Brain microvascular endothelial cell (primary cell): ENCODE data around the gene ELF4.

Source experiments
- DNase-seq: peaks from one replicate; pipeline ENCODE4 v3.0.0-alpha.2; 2020
- H3K27ac ChIP-seq: fragments of 250-450 bp; sonication (Bioruptor Pico); 2 replicates; pipeline ENCODE4 v1.5.1; 2020; ENCODE audit warnings: mild to moderate bottlenecking, moderate library complexity
- H3K27me3 ChIP-seq: fragments of 250-450 bp; sonication (Bioruptor Pico); replicated peaks from 2 replicates; pipeline ENCODE4 v1.5.1; 2020; ENCODE audit warnings: mild to moderate bottlenecking
- H3K36me3 ChIP-seq: fragments of 250-450 bp; sonication (Bioruptor Pico); replicated peaks from 2 replicates; pipeline ENCODE4 v1.5.1; 2020; ENCODE audit warnings: mild to moderate bottlenecking
- H3K4me3 ChIP-seq: 2 replicates; pipeline ENCODE4 v1.5.1; 2011; ENCODE audit warnings: low read depth, mild to moderate bottlenecking, control low read depth, low read length, moderate library complexity
- in situ Hi-C: cut with HindIII; loops from 2 replicates; pipeline ENCODE4 v1.10.0; 2017; ENCODE audit warnings: low sequenced_read_pairs, low pct_ligation_motif_present
- TF ChIP-seq, protein P1 (sequence below): IDR thresholded peaks from 2 replicates; pipeline ENCODE4 v1.5.1; 2011; ENCODE audit warnings: low read depth, mild to moderate bottlenecking, moderate library complexity, low read length, control low read depth, inconsistent platforms; ENCODE audit errors: missing control alignments

ELF4 gene

GRCh38 chrX:130039847-130040246 lies 70.5 kb downstream of the ELF4 start:
- H3K27ac ChIP-seq, result no peak overlapping the region
- DNase-seq, result no peak
- in situ Hi-C loops, result no loop called here
- no peaks in the 10 kb centered on the region for H3K36me3 ChIP-seq
- TF ChIP-seq, protein P1, sequence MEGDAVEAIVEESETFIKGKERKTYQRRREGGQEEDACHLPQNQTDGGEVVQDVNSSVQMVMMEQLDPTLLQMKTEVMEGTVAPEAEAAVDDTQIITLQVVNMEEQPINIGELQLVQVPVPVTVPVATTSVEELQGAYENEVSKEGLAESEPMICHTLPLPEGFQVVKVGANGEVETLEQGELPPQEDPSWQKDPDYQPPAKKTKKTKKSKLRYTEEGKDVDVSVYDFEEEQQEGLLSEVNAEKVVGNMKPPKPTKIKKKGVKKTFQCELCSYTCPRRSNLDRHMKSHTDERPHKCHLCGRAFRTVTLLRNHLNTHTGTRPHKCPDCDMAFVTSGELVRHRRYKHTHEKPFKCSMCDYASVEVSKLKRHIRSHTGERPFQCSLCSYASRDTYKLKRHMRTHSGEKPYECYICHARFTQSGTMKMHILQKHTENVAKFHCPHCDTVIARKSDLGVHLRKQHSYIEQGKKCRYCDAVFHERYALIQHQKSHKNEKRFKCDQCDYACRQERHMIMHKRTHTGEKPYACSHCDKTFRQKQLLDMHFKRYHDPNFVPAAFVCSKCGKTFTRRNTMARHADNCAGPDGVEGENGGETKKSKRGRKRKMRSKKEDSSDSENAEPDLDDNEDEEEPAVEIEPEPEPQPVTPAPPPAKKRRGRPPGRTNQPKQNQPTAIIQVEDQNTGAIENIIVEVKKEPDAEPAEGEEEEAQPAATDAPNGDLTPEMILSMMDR, result no peak
- no peaks in the 10 kb centered on the region for H3K27me3 ChIP-seq
- no peak overlapping the region for H3K4me3 ChIP-seq

- Histone ChIP-seq H3K4me3 (no peak overlapping the region), H3K27me3 (no peaks in the 10 kb centered on the region), H3K36me3 (no peaks in the 10 kb centered on the region), H3K27ac (no peak overlapping the region)
- in situ Hi-C loops, result no loop called here
- TF ChIP-seq, protein P1, result no peak
- no peak for DNase-seq
Observed at GRCh38 chrX:130034178-130034577, 76.1 kb downstream of the ELF4 start.

DNA sequence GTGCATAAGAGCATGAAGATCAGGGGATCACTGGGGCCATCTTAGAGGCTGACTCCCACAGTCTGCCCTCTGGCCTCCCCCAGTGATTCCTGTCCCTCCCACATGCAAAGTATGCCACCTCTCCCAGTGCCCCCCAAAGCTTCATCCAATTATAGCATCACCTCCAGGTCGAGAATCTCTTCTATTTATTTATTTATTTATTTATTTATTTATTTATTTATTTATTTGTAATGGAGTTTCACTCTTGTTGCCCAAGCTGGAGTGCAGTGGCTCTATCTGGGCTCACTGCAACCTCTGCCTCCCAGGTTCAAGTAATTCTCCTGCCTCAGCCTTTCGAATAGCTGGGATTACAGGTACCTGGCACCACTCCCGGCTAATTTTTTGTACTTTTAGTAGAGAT lies 77.7 kb downstream of the ELF4 start:
- Histone ChIP-seq H3K4me3 (no peak overlapping the region), H3K27me3 (no peaks in the 10 kb centered on the region), H3K27ac (no peak overlapping the region), H3K36me3 (no peaks in the 10 kb centered on the region)
- TF ChIP-seq, protein P1, result no peak
- in situ Hi-C loops, result no loop called here
- DNase-seq, result no peak

DNA sequence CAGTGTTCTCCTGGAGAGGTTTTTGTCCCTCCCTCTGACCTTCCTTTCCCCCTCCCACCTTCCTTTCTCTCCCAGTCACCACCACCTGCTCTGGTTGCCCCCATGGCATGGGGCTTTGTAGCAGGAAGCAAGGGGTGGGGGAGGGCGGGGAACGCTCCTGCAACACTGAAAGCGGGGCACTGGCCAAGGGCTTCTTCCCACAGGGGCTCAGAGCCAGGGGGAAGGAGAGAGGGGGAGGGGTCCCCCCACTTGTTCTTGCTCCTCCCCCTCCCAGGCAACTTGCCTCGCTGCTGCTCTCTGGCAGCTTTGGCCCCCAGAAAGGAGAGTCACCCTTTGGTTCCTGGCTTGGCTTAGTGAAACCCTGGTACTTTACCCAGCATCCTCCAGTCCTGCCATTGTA lies 79.5 kb downstream of the ELF4 start:
- TF ChIP-seq, protein P1, result no peak
- in situ Hi-C loops, result no loop called here
- Histone ChIP-seq H3K36me3 (peaks cover 2% of the 10 kb centered on the region), H3K4me3 (no peak overlapping the region), H3K27ac (no peak overlapping the region), H3K27me3 (no peaks in the 10 kb centered on the region)
- no peak for DNase-seq

DNA sequence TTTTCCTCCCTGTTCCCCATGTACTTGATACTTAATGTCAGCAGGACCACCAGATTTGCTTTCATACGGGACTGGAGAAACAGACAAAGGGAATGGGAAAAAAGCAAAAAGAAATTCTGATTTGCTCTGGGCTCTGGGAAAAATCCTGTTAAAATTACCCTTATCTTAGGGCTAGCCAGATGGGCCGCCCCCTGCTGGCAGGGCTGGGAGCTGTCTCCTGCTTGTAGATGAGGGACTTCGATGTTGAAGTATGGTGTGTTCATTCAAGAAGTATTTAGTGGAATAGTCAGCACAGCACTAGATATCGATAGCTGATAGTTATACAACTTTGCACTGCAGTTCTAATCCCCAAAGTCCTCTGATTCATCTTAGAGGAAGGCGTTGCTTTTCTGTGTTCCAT lies 82.1 kb downstream of the ELF4 start:
- H3K4me3 ChIP-seq, result no peak overlapping the region
- TF ChIP-seq, protein P1, result peak; percentile 82
- H3K27ac ChIP-seq, result no peak overlapping the region
- peaks cover 6% of the 10 kb centered on the region for H3K36me3 ChIP-seq
- H3K27me3 ChIP-seq, result no peaks in the 10 kb centered on the region
- in situ Hi-C loops, result no loop called here
- DNase-seq, result peak; percentile 35

GRCh38 chrX:130027569-130027968 lies 82.7 kb downstream of the ELF4 start:
- TF ChIP-seq, protein P1, result no peak
- Histone ChIP-seq H3K27me3 (no peaks in the 10 kb centered on the region), H3K27ac (no peak overlapping the region), H3K4me3 (no peak overlapping the region), H3K36me3 (peaks cover 6% of the 10 kb centered on the region)
- in situ Hi-C loops, result no loop called here
- DNase-seq, result no peak
